OCI-M2 (cell line): ENCODE data around the gene P2RX4.
"Not testable (repeated sequence)": the region's sequence is repeated elsewhere in the genome, so short reads cannot be mapped to it uniquely, and the experiment has no call there.

Experiments used
- DNase-seq: peaks from one replicate; lab custom pipeline; 2025; ENCODE audit not compliant: unreplicated experiment; lab: John Stamatoyannopoulos, UW

Gene P2RX4

GRCh38 chr12:121219353-121219986 lies 9.5 kb downstream of the P2RX4 start:
- DNase-seq, result no peak

DNA sequence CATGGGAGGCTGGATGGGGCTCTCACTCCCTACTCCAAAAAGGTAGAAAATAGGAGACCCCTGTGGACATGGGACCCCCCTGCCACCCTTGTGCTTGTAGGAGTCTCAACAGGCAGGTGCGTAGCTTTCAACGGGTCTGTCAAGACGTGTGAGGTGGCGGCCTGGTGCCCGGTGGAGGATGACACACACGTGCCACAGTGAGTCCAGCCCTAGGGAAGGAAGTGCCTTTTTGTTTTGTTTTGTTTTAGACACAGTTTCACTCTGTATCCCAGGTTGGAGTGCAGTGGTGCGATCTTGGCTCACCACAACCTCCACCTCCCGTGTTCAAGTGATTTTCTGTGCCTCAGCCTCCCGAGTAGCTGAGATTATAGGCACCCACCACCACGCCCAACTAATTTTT lies 12.9 kb downstream of the P2RX4 start:
- DNase-seq, result no peak

DNA sequence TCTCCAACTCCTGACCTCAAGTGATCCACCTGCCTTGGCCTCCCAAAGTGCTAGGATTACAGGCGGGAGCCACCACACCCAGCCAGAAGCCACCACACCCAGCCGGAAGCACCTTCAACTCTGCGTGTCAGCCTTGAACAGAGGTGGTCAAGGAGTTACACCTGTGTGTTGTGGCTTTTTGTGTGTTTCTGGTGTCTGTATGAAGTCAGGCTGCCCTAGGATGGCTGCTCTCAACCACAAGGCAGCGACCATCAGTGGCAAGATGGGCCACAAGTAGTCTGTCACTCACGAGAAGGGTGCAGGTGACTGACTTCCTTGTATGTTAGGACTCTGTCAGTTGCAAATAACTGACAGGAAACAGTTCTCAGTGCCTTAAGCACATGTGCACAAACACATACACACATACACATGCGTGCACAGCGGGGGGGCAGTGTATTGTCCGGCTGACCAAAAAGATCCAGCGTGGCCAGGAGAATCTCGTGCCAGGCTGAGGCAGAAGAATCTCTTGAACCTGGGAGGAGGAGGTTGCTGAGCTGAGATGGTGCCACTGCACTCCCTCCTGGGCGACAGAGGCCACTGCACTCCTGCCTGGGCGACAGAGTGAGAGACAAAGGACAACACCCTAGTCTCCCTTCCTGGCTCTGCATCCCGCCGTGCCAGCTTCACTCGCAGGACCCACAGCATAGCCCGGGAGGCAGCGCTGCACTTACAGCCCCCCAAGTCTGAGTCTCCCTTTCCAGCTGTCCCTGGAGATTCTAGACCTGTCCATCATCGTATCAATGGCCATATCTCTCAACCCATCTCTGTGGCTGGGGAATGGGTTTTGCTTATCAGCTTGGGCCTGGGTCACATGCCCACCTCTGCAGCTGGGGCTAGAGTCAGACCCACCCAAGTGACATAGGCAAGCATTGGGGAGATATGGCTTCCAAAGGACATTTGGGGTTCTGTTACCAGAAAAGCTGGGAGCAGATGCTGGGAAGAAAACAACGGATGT lies 13.7 kb downstream of the P2RX4 start:
- no peak for DNase-seq

DNA sequence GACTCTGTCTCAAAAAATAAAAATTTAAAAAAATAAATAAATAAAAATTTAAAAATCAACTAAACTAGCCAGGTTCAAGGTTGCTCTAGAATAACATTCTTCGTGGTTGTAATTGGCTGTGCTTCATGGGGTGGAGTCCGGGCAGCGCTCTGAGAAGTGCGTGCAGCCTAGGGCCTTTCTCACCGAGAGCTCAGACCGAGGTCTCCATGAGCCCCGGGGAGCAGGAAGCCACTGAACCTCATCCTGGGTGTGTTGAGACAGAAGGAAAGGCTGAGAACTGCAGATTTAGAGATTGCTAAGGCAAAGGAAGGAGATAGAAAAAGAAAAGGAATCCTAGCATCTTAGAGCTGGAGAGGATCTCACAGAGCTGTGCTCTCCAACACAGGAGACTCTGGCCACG lies 14.7 kb downstream of the P2RX4 start:
- DNase-seq, result no peak

- no peak for DNase-seq
Measured at GRCh38 chr12:121226399-121226798, 16.5 kb downstream of the P2RX4 start.

- not testable (repeated sequence) for DNase-seq
Measured at GRCh38 chr12:121226871-121227270, 16.9 kb downstream of the P2RX4 start.

DNA sequence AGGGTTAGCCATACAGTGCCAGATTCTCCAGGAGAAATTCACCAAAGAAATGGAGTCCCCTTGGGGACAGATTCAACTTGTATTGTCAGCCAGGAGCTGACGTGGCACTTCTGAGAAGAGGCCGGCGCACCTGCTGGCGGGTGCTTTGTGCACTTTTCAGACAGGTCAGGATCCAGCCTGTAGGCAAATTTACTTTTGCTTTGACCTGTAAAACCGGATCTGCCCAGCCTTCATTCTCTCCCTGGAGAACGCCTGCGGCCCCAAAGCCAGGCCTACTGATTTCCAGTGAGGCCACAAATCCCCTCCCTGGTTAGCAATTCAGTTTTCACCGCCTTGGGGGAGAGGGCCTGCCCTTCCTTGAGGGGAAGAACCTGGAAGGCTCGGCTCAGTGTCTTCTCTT lies 17.4 kb downstream of the P2RX4 start:
- DNase-seq, result no peak

- DNase-seq, result no peak
Measured at GRCh38 chr12:121228919-121229665, 19.2 kb downstream of the P2RX4 start.

DNA sequence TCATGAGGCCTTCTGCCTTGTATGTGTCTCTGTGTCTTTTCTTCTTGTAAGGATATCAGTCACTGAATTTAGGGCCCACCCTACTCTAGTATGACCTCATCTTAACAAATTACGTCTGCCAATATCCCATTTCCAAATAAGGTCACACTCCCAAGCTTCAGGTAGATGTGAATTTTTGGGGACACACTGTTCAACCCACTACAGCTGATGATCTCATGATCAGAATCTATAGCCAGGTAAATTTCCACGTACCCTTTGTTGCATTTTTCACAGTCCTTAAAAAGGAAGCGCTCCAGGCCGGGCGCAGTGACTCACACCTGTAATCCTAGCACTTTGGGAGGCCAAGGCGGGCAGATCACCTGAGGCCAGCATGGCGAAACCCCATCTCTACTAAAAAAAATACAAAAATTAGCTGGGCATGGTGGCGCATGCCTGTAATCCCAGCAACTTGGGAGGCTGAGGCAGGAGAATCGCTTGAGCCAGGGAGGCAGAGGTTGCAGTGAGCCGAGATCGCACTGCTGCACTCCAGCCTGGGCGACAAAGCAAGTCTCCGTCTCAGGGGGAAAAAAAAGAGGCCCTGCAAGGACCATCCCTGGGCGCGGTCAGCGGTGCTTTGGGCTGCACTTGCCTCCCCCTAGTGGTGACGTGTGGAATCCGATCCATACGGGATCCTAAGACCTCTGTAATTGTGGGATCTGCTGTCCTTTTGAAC lies 20.1 kb downstream of the P2RX4 start:
- DNase-seq, result peak; percentile 24

DNA sequence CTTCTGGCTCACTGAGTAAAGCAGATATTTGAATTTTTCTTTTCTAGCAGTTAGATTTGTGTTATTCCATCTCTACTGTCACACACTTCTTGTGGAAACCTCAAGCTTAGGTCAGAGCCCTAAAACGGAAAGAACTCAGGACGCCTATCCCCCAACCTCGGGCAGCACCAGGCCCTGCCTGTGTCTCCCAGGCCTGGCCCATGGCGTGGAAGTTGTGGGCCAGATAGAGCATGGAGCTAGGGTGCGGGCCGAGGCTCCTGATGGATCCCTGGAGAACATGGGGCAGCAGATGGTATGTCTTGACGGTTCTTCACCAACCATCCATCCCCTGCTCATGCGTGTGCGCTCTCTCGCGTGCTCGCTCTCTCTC lies 20.6 kb downstream of the P2RX4 start:
- DNase-seq, result no peak

GRCh38 chr12:121232163-121232562 lies 22.2 kb downstream of the P2RX4 start:
- no peak for DNase-seq

GRCh38 chr12:121232977-121233627 lies 23.2 kb downstream of the P2RX4 start:
- DNase-seq, result no peak

DNA sequence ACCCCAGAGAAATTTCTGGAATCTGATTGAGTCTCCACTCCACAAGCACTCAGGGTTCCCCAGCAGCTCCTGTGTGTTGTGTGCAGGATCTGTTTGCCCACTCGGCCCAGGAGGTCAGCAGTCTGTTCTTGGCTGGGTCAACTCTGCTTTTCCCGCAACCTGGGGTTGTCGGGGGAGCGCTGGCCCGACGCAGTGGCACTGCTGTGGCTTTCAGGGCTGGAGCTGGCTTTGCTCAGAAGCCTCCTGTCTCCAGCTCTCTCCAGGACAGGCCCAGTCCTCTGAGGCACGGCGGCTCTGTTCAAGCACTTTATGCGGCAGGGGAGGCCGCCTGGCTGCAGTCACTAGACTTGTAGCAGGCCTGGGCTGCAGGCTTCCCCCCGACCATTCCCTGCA lies 23.7 kb downstream of the P2RX4 start:
- no peak for DNase-seq

GRCh38 chr12:121236776-121237175 lies 26.8 kb downstream of the P2RX4 start:
- no peak for DNase-seq

DNA sequence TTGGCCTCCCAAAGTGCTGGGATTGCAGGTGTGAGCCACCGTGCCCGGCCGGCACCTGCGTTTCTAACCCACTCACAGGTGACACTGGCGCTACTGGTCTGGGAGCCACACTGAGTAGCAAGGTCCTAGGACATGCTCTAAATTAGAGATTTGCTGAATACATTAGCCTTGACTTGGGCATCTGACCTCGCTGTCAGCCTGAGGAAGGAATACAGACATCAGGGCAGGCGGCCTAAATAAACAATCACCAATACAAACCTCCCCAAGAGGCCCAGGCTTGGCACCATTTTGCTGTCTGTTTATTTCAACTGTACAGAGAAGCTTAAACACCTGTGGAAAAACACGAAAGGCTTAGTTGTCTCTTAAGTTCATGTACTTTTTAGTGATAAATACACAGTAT lies 27.5 kb downstream of the P2RX4 start:
- no peak for DNase-seq

DNA sequence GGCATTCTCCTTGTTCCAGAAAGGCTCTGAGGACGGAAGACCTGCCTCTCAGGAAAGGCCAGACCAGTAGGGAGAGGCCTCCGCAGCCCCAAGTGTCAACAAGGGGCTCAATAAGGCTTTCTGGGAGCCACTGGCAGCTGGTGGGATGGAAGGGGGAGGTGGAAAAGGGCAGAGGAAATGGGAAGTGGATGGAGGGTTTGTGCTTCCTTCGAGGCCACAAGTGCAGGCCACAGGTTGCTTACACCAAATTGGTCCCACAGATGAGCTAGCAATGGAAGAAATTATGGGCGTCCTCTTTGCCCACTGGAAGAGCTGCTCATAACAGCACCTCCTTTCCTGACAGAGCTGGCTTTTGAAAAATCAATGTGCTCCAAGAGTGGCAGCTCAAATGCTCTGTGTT lies 28.2 kb downstream of the P2RX4 start:
- DNase-seq, result no peak

DNA sequence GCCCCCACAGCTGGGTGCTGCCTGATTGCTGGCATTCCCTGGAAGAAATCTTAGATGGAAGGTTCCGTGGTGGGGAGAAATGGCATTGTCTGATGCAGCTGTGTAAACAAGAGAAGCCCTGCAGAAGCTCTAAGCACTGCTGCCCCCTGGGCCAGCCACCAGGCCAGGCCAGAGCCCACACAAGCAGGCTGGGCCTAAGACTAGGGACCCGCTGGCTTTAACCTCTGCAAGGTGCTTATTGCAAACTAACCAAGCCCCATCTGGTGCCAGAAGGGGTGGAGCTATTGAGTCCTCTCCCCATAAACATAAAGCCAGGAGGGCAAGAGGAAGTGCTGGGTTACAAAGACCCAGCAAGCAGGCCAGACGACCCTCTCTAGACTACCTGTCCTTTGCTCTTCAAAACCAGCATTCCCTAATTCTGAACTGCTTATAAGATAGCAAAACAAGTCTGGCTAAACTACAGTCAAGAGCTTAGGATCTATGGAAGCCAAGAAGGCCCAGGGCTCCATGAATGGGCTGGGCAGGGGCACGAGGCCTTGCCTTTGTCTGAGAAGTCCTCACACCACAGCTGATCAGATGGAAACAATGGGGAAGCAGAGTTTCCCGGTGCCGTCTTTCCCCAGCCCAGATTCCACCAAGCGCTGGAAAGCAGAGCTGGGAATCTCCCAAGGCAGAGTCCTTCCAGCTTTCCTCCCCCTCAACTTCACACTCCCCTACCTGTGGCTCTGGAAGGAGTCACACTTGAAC lies 28.8 kb downstream of the P2RX4 start:
- no peak for DNase-seq

DNA sequence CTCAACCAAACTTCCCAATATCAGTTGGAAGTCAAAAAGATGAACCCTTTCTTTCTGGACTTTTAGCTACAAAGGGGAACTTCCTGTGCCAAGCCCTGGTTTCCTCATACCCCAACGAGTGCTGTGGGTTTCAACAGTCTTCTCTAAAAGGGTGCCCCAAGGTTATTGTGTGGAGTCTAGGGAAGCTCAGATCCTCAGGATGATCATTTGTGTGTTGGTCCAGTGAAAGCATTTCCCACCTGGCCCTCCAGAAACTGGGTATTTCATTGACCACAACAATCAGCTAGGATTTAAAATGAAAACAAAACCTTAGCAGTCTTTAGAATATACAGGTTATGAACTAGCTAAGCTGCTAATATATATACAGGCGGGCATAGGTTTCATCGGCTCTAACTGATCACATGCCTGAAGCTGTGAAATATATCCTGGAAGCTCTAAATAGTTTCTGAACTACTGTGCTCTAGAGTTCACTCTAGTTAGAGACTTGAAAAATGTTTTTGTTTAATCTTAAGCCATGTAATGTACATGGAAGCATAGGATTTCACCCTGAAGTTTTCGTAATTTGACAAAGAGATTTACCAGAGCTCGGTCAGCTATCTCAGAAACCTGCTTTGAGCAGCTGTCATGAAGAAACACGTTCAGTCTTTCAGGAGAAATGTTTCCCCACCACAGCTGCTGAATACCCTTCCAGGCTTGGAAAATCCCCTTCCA lies 29.6 kb downstream of the P2RX4 start:
- no peak for DNase-seq

- no peak for DNase-seq
Measured at GRCh38 chr12:121240062-121240420, 30.1 kb downstream of the P2RX4 start.
